ENCODE results near the gene SIVA1.

The SIVA1 gene

GRCh38 chr14:104797115-104798044 is 44.4 kb downstream of the SIVA1 start:
- no peak for DNase-seq (ENCODE audit: low read depth)

- DNase-seq (ENCODE audit: low read depth), result no peak
These were observed 45.6 kb downstream of the SIVA1 start for GRCh38 chr14:104798300-104799243.

GRCh38 chr14:104799244-104800014 is 46.5 kb downstream of the SIVA1 start:
- no peak for DNase-seq (ENCODE audit: low read depth)

- peak; percentile 72 for DNase-seq (ENCODE audit: low read depth)
These were observed 47.2 kb downstream of the SIVA1 start for GRCh38 chr14:104800015-104800770.

GRCh38 chr14:104800771-104801519 is 48.0 kb downstream of the SIVA1 start, which contains the start of gene ZBTB42:
Gene ZBTB42 (plus strand): TSS chr14:104801101. CDS start chr14:104801198, 97 bp downstream.
- peak; percentile 52 for DNase-seq (ENCODE audit: low read depth)

- no peak for DNase-seq (ENCODE audit: low read depth)
These were observed 48.8 kb downstream of the SIVA1 start for GRCh38 chr14:104801520-104802393.

GRCh38 chr14:104802394-104803184 is 49.6 kb downstream of the SIVA1 start:
- DNase-seq (ENCODE audit: low read depth), result no peak

- DNase-seq (ENCODE audit: low read depth), result no peak
These were observed 50.4 kb downstream of the SIVA1 start for GRCh38 chr14:104803280-104803911.

GRCh38 chr14:104803912-104804410 is 51.0 kb downstream of the SIVA1 start:
- DNase-seq (ENCODE audit: low read depth), result no peak

GRCh38 chr14:104804481-104805325 is 51.8 kb downstream of the SIVA1 start:
- no peak for DNase-seq (ENCODE audit: low read depth)

- DNase-seq (ENCODE audit: low read depth), result no peak
These were observed 52.4 kb downstream of the SIVA1 start for GRCh38 chr14:104805326-104805678.

- DNase-seq (ENCODE audit: low read depth), result no peak
These were observed 53.1 kb downstream of the SIVA1 start for GRCh38 chr14:104805941-104806624.

GRCh38 chr14:104806625-104807465 is 53.9 kb downstream of the SIVA1 start:
- no peak for DNase-seq (ENCODE audit: low read depth)

- no peak for DNase-seq (ENCODE audit: low read depth)
These were observed 55.5 kb downstream of the SIVA1 start for GRCh38 chr14:104808456-104808855.
